Body of pancreas (tissue), 4 donors: ENCODE measurements around the gene MFRP.

Source experiments
- CTCF ChIP-seq, 7 experiments: fragments of 450-650 bp in 4 of 7; fragments of 200-600 bp in 3 of 7; sonication (generic) in 3 of 7; IDR thresholded peaks; one replicate each; pipeline ENCODE4 v1.5.1; 2016 to 2019; ENCODE audit warnings: antibody characterized with exemption in 7 of 7
- POLR2A ChIP-seq, 3 donors: fragments of 450-650 bp; IDR thresholded peaks; one replicate each; pipeline ENCODE4 v1.6.1; 2016; ENCODE audit warnings: antibody characterized with exemption in 3 of 3, mild to moderate bottlenecking in 2 of 3

- TF ChIP-seq CTCF (IDR thresholded peaks at IDR 0.05): no peak
- TF ChIP-seq POLR2A (IDR thresholded peaks at IDR 0.05): no peak
These were observed 37.8 kb upstream of the MFRP start for GRCh38 chr11:119384332-119384731.
